GM23338 (cell line): ENCODE measurements around the gene FMOD. TPM values are rescaled to one million over a fixed set of nuclear protein-coding genes. Genes with fewer than 3 reads are reported as not detected.
A peak's percentile ranks its signal among the peaks of the same experiment; 100 is the strongest.

ENCODE experiments used
- ATAC-seq: fragments of 200-7000 bp; cut with Tn5 transposase; 3 replicates; pipeline ENCODE4 v1.9.1; 2020
- DNase-seq: peaks from one replicate; pipeline ENCODE4 v3.0.0-alpha.2; 2015; ENCODE audit warnings: low spot score
- H2AFZ ChIP-seq: fragments of 200-600 bp; sonication (generic); 2 replicates; pipeline ENCODE4 v1.8.0; 2016; ENCODE audit warnings: antibody characterized with exemption, mild to moderate bottlenecking, moderate library complexity
- H3F3A ChIP-seq: fragments of 200-600 bp; sonication (generic); replicated peaks from 2 replicates; pipeline ENCODE4 v1.8.0; 2017; ENCODE audit warnings: antibody characterized with exemption, mixed run types, low read depth
- H3K27ac ChIP-seq: fragments of 200-600 bp; sonication (generic); 2 replicates; pipeline ENCODE4 v1.6.1; 2016; ENCODE audit warnings: low read depth
- H3K27me3 ChIP-seq: fragments of 200-600 bp; sonication (generic); 2 replicates; pipeline ENCODE4 v1.8.0; 2016; ENCODE audit warnings: mild to moderate bottlenecking, mixed run types, moderate library complexity; ENCODE audit not compliant: insufficient read depth
- H3K36me3 ChIP-seq: fragments of 200-600 bp; sonication (generic); 2 replicates; pipeline ENCODE4 v1.8.0; 2016; ENCODE audit warnings: mild to moderate bottlenecking; ENCODE audit not compliant: insufficient read depth
- H3K4me1 ChIP-seq: fragments of 200-600 bp; sonication (generic); 2 replicates; pipeline ENCODE4 v1.8.0; 2016; ENCODE audit warnings: mild to moderate bottlenecking, moderate library complexity; ENCODE audit not compliant: insufficient read depth
- H3K4me2 ChIP-seq: fragments of 200-600 bp; sonication (generic); 2 replicates; pipeline ENCODE4 v1.7.1; 2017; ENCODE audit warnings: mixed run types
- H3K4me3 ChIP-seq: fragments of 200-600 bp; sonication (generic); 2 replicates; pipeline ENCODE4 v1.6.1; 2016; ENCODE audit warnings: mixed run types
- H3K79me2 ChIP-seq: fragments of 200-600 bp; sonication (generic); replicated peaks from 2 replicates; pipeline ENCODE4 v1.8.0; 2017; ENCODE audit warnings: mild to moderate bottlenecking; ENCODE audit not compliant: insufficient read depth
- H3K9me2 ChIP-seq: fragments of 200-600 bp; sonication (generic); 2 replicates; pipeline ENCODE4 v1.8.0; 2017; ENCODE audit not compliant: insufficient read depth
- H4K20me1 ChIP-seq: fragments of 200-600 bp; sonication (generic); replicated peaks from 2 replicates; pipeline ENCODE4 v1.8.0; 2017; ENCODE audit warnings: mild to moderate bottlenecking; ENCODE audit not compliant: insufficient read depth
- H3K27ac Mint-ChIP-seq: 2 replicates; pipeline ENCODE4 v1.8.0; 2020; ENCODE audit warnings: inconsistent platforms, mild to moderate bottlenecking, moderate library complexity, mixed read lengths
- H3K27me3 Mint-ChIP-seq: 3 replicates; pipeline ENCODE4 v1.8.0; 2022; ENCODE audit warnings: low read depth, mild to moderate bottlenecking, moderate library complexity, mixed read lengths, inconsistent platforms; ENCODE audit not compliant: insufficient read depth, poor library complexity
- H3K36me3 Mint-ChIP-seq: 3 replicates; pipeline ENCODE4 v1.8.0; 2021; ENCODE audit warnings: low read depth, mild to moderate bottlenecking, inconsistent platforms, moderate library complexity, mixed read lengths
- H3K4me1 Mint-ChIP-seq: 3 replicates; pipeline ENCODE4 v1.8.0; 2020; ENCODE audit warnings: mild to moderate bottlenecking, inconsistent platforms, mixed read lengths
- H3K4me3 Mint-ChIP-seq: 3 replicates; pipeline ENCODE4 v1.8.0; 2021; ENCODE audit warnings: moderate library complexity, mild to moderate bottlenecking, inconsistent platforms, mixed read lengths
- H3K9me3 Mint-ChIP-seq: 3 replicates; pipeline ENCODE4 v1.8.0; 2020; ENCODE audit warnings: moderate library complexity, mild to moderate bottlenecking, inconsistent platforms, mixed read lengths
- CREB1 ChIP-seq: fragments of 250-450 bp; sonication (Bioruptor Pico); IDR thresholded peaks from 2 replicates; pipeline ENCODE4 v1.5.0; 2020; ENCODE audit warnings: low read depth, mild to moderate bottlenecking, moderate library complexity
- EZH2 ChIP-seq: fragments of 200-600 bp; sonication (generic); IDR thresholded peaks from one replicate; pipeline ENCODE4 v1.8.0; 2017; ENCODE audit warnings: antibody characterized with exemption, mild to moderate bottlenecking, low read depth; ENCODE audit not compliant: unreplicated experiment
- EZH2phosphoT487 ChIP-seq: fragments of 200-600 bp; sonication (generic); IDR thresholded peaks from one replicate; pipeline ENCODE4 v1.8.1; 2018; ENCODE audit warnings: antibody characterized with exemption; ENCODE audit not compliant: unreplicated experiment
- NANOG ChIP-seq: IDR thresholded peaks from 2 replicates; pipeline ENCODE4 v1.6.1; 2016; ENCODE audit warnings: antibody characterized with exemption, borderline replicate concordance
- POLR2AphosphoS5 ChIP-seq: IDR thresholded peaks from 2 replicates; pipeline ENCODE4 v1.6.1; 2016; ENCODE audit warnings: antibody characterized with exemption, low read depth
- STAT1 ChIP-seq: IDR thresholded peaks from one replicate; pipeline ENCODE4 v1.6.1; 2016; ENCODE audit warnings: antibody characterized with exemption; ENCODE audit not compliant: unreplicated experiment
- polyA plus RNA-seq: library from polyadenylated mRNA; unstranded; fragments of >200 nt; fragmentation: Nextera tagmentation; extraction: Ambion mirVana; gene quantifications from 2 replicates; pipeline ENCODE4 v1.2.1, GENCODE V29; 2016
- total RNA-seq: library from RNA; depleted of rRNA; stranded (reverse); fragments of >200 nt; shearing (Covaris generic); gene quantifications from 2 replicates; pipeline ENCODE4 v1.2.3, GENCODE V29; 2014
- TF ChIP-seq, protein P1 (sequence below), 2 experiments: fragments of 200-600 bp in 1 of 2; sonication (generic) in 1 of 2; conservative IDR thresholded peaks; 2 replicates each; pipeline versions ENCODE4 v1.5.1 to v1.6.1; 2016 to 2017; ENCODE audit warnings: antibody characterized with exemption in 2 of 2, low read depth in 2 of 2, mild to moderate bottlenecking in 2 of 2, moderate library complexity in 1 of 2
- TF ChIP-seq, protein P2 (sequence below): IDR thresholded peaks from one replicate; pipeline ENCODE4 v1.6.1; 2018; ENCODE audit warnings: antibody characterized with exemption; ENCODE audit not compliant: unreplicated experiment

Gene FMOD
- total and polyA plus RNA-seq, 2 experiments from 2014 or later: 0.27 to 1.3 TPM

DNA sequence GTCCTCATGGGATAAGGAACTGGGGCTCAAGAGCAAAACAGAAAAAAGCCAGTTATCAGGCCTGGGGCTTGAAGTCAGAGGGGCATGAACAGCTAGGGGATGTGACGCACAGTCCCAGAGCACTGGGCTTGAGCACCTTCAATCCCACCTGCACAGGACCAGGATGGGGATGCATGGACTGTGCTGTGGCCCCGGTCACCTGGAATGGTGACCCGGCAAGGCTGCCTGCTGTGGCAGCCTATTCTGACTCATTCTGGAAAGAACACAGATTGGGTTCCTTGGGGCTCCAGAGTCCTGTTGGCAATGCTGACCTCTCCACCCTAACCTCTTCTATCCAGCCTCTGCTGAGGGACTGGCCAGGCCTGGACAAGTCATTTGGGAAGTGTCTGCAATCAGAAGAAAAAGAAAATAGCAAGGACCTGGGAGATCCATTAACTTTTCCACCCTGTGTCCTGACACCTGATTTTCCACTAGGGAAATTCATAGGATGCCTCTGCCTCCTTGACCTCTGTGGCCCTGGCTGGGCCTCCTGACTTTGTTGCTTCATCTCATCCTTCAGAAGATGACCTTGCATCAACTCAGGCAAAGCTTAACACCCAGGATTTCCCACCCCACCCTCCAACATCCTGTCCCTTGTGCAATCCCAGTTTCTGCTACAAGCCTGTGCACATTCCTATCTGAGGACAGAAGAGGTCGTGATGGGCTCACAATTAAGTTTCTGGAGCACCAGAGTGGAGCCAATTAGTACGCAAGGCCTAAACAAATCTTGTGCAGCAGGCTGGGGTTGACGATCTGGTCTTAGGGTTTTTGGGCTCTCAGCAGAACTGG is 17.9 kb upstream of the FMOD start:
- Mint-ChIP-seq H3K4me3 (no peak overlapping the region), H3K9me3 (no peaks in the 10 kb centered on the region), H3K4me1 (no peaks in the 10 kb centered on the region), H3K36me3 (no peaks in the 10 kb centered on the region), H3K27me3 (peaks cover 7% of the 10 kb centered on the region), H3K27ac (no peak overlapping the region)
- H3K27me3 ChIP-seq: no peaks in the 10 kb centered on the region
- H3F3A ChIP-seq: no peaks in the 10 kb centered on the region
- no peaks in the 10 kb centered on the region for H3K4me1 ChIP-seq
- no peaks in the 10 kb centered on the region for H3K36me3 ChIP-seq
- H3K9me2 ChIP-seq: 0 out of 2 replicates have a peak, but pooled peaks cover 4% of the 10 kb centered on the region
- H3K27ac ChIP-seq: no peak overlapping the region
- ATAC-seq (no peak), DNase-seq (no peak)
- H3K4me2 ChIP-seq: no peak overlapping the region
- H3K79me2 ChIP-seq: no peaks in the 10 kb centered on the region
- no peak overlapping the region for H2AFZ ChIP-seq
- H3K4me3 ChIP-seq: no peak overlapping the region
- TF ChIP-seq STAT1 (no peak), EZH2 (no peak), CREB1 (CRISPR knock-in tag) (no peak), POLR2AphosphoS5 (no peak)
- TF ChIP-seq, protein P1, sequence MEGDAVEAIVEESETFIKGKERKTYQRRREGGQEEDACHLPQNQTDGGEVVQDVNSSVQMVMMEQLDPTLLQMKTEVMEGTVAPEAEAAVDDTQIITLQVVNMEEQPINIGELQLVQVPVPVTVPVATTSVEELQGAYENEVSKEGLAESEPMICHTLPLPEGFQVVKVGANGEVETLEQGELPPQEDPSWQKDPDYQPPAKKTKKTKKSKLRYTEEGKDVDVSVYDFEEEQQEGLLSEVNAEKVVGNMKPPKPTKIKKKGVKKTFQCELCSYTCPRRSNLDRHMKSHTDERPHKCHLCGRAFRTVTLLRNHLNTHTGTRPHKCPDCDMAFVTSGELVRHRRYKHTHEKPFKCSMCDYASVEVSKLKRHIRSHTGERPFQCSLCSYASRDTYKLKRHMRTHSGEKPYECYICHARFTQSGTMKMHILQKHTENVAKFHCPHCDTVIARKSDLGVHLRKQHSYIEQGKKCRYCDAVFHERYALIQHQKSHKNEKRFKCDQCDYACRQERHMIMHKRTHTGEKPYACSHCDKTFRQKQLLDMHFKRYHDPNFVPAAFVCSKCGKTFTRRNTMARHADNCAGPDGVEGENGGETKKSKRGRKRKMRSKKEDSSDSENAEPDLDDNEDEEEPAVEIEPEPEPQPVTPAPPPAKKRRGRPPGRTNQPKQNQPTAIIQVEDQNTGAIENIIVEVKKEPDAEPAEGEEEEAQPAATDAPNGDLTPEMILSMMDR (conservative IDR thresholded peaks at IDR 0.05; ENCODE audit: low read depth in 2 of 2): peak in 1 of 2 experiments; percentile 37; a peak in 2 of 4 replicates
- H4K20me1 ChIP-seq: no peaks in the 10 kb centered on the region

- Histone ChIP-seq H3K4me3 (no peak overlapping the region), H3K4me2 (no peak overlapping the region), H3K27me3 (no peaks in the 10 kb centered on the region), H4K20me1 (no peaks in the 10 kb centered on the region), H3K4me1 (no peaks in the 10 kb centered on the region), H3F3A (no peaks in the 10 kb centered on the region), H3K27ac (no peak overlapping the region), H2AFZ (no peak overlapping the region), H3K9me2 (no peaks in the 10 kb centered on the region), H3K79me2 (no peaks in the 10 kb centered on the region), H3K36me3 (no peaks in the 10 kb centered on the region)
- H3K27ac Mint-ChIP-seq: no peak overlapping the region
- ATAC-seq (no peak), DNase-seq (no peak)
- TF ChIP-seq POLR2AphosphoS5: no peak
- no peak for TF ChIP-seq NANOG
- TF ChIP-seq, protein P1 (conservative IDR thresholded peaks at IDR 0.05; ENCODE audit: low read depth in 2 of 2): no peak
- TF ChIP-seq EZH2phosphoT487: no peak
- TF ChIP-seq, protein P2, sequence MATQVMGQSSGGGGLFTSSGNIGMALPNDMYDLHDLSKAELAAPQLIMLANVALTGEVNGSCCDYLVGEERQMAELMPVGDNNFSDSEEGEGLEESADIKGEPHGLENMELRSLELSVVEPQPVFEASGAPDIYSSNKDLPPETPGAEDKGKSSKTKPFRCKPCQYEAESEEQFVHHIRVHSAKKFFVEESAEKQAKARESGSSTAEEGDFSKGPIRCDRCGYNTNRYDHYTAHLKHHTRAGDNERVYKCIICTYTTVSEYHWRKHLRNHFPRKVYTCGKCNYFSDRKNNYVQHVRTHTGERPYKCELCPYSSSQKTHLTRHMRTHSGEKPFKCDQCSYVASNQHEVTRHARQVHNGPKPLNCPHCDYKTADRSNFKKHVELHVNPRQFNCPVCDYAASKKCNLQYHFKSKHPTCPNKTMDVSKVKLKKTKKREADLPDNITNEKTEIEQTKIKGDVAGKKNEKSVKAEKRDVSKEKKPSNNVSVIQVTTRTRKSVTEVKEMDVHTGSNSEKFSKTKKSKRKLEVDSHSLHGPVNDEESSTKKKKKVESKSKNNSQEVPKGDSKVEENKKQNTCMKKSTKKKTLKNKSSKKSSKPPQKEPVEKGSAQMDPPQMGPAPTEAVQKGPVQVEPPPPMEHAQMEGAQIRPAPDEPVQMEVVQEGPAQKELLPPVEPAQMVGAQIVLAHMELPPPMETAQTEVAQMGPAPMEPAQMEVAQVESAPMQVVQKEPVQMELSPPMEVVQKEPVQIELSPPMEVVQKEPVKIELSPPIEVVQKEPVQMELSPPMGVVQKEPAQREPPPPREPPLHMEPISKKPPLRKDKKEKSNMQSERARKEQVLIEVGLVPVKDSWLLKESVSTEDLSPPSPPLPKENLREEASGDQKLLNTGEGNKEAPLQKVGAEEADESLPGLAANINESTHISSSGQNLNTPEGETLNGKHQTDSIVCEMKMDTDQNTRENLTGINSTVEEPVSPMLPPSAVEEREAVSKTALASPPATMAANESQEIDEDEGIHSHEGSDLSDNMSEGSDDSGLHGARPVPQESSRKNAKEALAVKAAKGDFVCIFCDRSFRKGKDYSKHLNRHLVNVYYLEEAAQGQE: no peak
- TF ChIP-seq STAT1: no peak
- H3K4me3 Mint-ChIP-seq: no peak overlapping the region
- H3K4me1 Mint-ChIP-seq: no peaks in the 10 kb centered on the region; the same call in 2 of the 3 replicates
- no peaks in the 10 kb centered on the region for H3K36me3 Mint-ChIP-seq
- H3K9me3 Mint-ChIP-seq: no peaks in the 10 kb centered on the region
- peaks cover 6% of the 10 kb centered on the region for H3K27me3 Mint-ChIP-seq
These were observed 16.1 kb upstream of the FMOD start for GRCh38 chr1:203367057-203367456.
